ENCODE results near the gene SRSF5.

- TF ChIP-seq POLR2A (IDR thresholded peaks at IDR 0.05) (no peak), POLR2AphosphoS5 (IDR thresholded peaks at IDR 0.05) (no peak), CTCF (IDR thresholded peaks at IDR 0.05) (no peak), EP300 (IDR thresholded peaks at IDR 0.05) (no peak)
Observed at GRCh38 chr14:69753860-69754259, 13.1 kb upstream of the SRSF5 start.
